B cell (primary cell): ENCODE data around the gene RNF223. TPM values are rescaled to one million over a fixed set of nuclear protein-coding genes. Genes with fewer than 3 reads are reported as not detected.
A peak's percentile ranks its signal among the peaks of the same experiment; 100 is the strongest.

ENCODE experiments used
- ATAC-seq: fragments of 200-7000 bp; cut with Tn5 transposase; one replicate; pipeline ENCODE4 v1.10.0; 2021; ENCODE audit warnings: low read depth, mild to moderate bottlenecking, moderate number of reproducible peaks, moderate library complexity
- CTCF ChIA-PET: fragments of 350-600 bp; sonication (Branson Sonifier 250); formaldehyde crosslinking; loops from one replicate; lab custom pipeline; 2021; ENCODE audit warnings: antibody characterized with exemption, inconsistent platforms; lab: Charles Lee
- POLR2A ChIA-PET: fragments of 350-600 bp; sonication (Branson Sonifier 250); formaldehyde crosslinking; loops from one replicate; lab custom pipeline; 2021; ENCODE audit warnings: antibody characterized with exemption; lab: Charles Lee
- DNase-seq: peaks from one replicate; pipeline ENCODE4 v3.0.0; 2013
- H2AFZ ChIP-seq: 2 replicates; pipeline ENCODE4 v1.6.1; 2012; ENCODE audit warnings: mild to moderate bottlenecking, low read depth, low read length; ENCODE audit not compliant: insufficient read depth, poor library complexity, severe bottlenecking
- H3K27ac ChIP-seq, 2 donors: 1 replicate in 1 of 2; 2 replicates in 1 of 2; pipeline ENCODE4 v1.5.1; 2012 to 2013; ENCODE audit warnings: low read length in 2 of 2, mild to moderate bottlenecking in 2 of 2, moderate library complexity in 1 of 2
- H3K27me3 ChIP-seq, 4 experiments: fragments of 200-600 bp in 1 of 4; sonication (generic) in 1 of 4; replicated peaks in 1 of 4; 1 replicate in 2 of 4; 2 replicates in 2 of 4; pipeline versions ENCODE4 v1.6.1 to v1.7.0; 2013 to 2016; ENCODE audit warnings: low read length in 3 of 4, mild to moderate bottlenecking in 2 of 4, mixed read lengths in 1 of 4, moderate library complexity in 1 of 4; ENCODE audit not compliant: insufficient read depth in 4 of 4, control insufficient read depth in 3 of 4; ENCODE audit errors: control extremely low read depth in 1 of 4
- H3K36me3 ChIP-seq, 2 experiments: replicated peaks in 1 of 2; 1 replicate in 1 of 2; 2 replicates in 1 of 2; pipeline versions ENCODE4 v1.6.1 to v1.7.1; 2013; ENCODE audit warnings: low read length in 1 of 2; ENCODE audit not compliant: insufficient read depth in 2 of 2, control insufficient read depth in 1 of 2; ENCODE audit errors: control extremely low read depth in 1 of 2, extremely low read depth in 1 of 2
- H3K4me1 ChIP-seq, 2 donors: fragments of 200-600 bp in 1 of 2; sonication (generic) in 1 of 2; 1 replicate in 1 of 2; 2 replicates in 1 of 2; pipeline versions ENCODE4 v1.5.1 to v1.6.1; 2013 to 2017; ENCODE audit warnings: low read length in 2 of 2; ENCODE audit not compliant: control insufficient read depth in 2 of 2, insufficient read depth in 2 of 2
- H3K4me2 ChIP-seq: replicated peaks from 2 replicates; pipeline ENCODE3; 2012; ENCODE audit warnings: mild to moderate bottlenecking, low read depth, low read length; ENCODE audit not compliant: poor library complexity, severe bottlenecking
- H3K4me3 ChIP-seq, 5 experiments: fragments of 200-600 bp in 1 of 5; sonication (generic) in 1 of 5; 1 replicate in 3 of 5; 2 replicates in 2 of 5; pipeline versions ENCODE4 v1.5.1 to v1.7.0; 2011 to 2016; ENCODE audit warnings: low read length in 4 of 5, mild to moderate bottlenecking in 4 of 5, low read depth in 2 of 5, control low read depth in 1 of 5, moderate library complexity in 1 of 5; ENCODE audit not compliant: insufficient read depth in 1 of 5; ENCODE audit errors: control extremely low read depth in 1 of 5, extremely low read depth in 1 of 5
- H3K79me2 ChIP-seq: fragments of 200-600 bp; sonication (generic); one replicate; pipeline ENCODE4 v1.6.0; 2016; ENCODE audit warnings: low read length; ENCODE audit not compliant: control insufficient read depth, insufficient read depth
- H3K9ac ChIP-seq: fragments of 200-600 bp; sonication (generic); 2 replicates; pipeline ENCODE4 v1.6.1; 2017; ENCODE audit warnings: mild to moderate bottlenecking, low read length, moderate library complexity
- H3K9me3 ChIP-seq, 3 donors: one replicate each; pipeline versions ENCODE4 v1.6.1 to v1.7.1; 2013; ENCODE audit warnings: low read length in 2 of 3; ENCODE audit not compliant: control insufficient read depth in 2 of 3, insufficient read depth in 1 of 3; ENCODE audit errors: control extremely low read depth in 1 of 3
- H4K20me1 ChIP-seq: 2 replicates; pipeline ENCODE4 v1.6.0; 2012; ENCODE audit warnings: mild to moderate bottlenecking, low read length; ENCODE audit not compliant: insufficient read depth, control insufficient read depth, poor library complexity, severe bottlenecking
- H3K27ac Mint-ChIP-seq: one replicate; pipeline ENCODE4 v1.8.0; 2021; ENCODE audit warnings: mixed read lengths
- H3K27me3 Mint-ChIP-seq: one replicate; pipeline ENCODE4 v1.8.0; 2021; ENCODE audit warnings: mixed read lengths
- H3K4me1 Mint-ChIP-seq: one replicate; pipeline ENCODE4 v1.8.0; 2021; ENCODE audit warnings: mixed read lengths
- H3K4me3 Mint-ChIP-seq: one replicate; pipeline ENCODE4 v1.8.0; 2021; ENCODE audit warnings: mixed read lengths
- H3K9me3 Mint-ChIP-seq: one replicate; pipeline ENCODE4 v1.8.0; 2022; ENCODE audit warnings: mixed read lengths; ENCODE audit not compliant: insufficient read depth
- EZH2 ChIP-seq: IDR thresholded peaks from 2 replicates; pipeline ENCODE4 v1.6.1; 2012; ENCODE audit warnings: borderline replicate concordance, low read depth, mild to moderate bottlenecking, moderate library complexity, low read length; ENCODE audit not compliant: insufficient read depth, poor library complexity, severe bottlenecking
- WGBS: methylation state at CpG from one replicate; pipeline ENCODE4 v1.1.5; 2013; ENCODE audit warnings: missing lambda C conversion rate; ENCODE audit not compliant: insufficient coverage; 5-methylcytosine and 5-hydroxymethylcytosine counted together
- intact Hi-C: fragments of 100-400 bp; cut with micrococcal nuclease; formaldehyde crosslinking; loops from one replicate; pipeline ENCODE4 v1.10.0; 2022
- polyA plus RNA-seq: library from polyadenylated mRNA; depleted of rRNA; stranded (reverse); fragments of >200 nt; gene quantifications from 2 replicates; pipeline ENCODE4 v1.2.3, GENCODE V29; 2012
- total RNA-seq, 2 donors: library from RNA; stranded (reverse); fragments of 120-200 nt in 1 of 2; gene quantifications; 1 replicate in 1 of 2; 2 replicates in 1 of 2; pipeline versions ENCODE4 v1.2.3 to v1.2.4, GENCODE V29; 2013 to 2022
- TF ChIP-seq, protein P1 (sequence below): fragments of 200-600 bp; IDR thresholded peaks from one replicate; pipeline ENCODE4 v1.8.0; 2022; ENCODE audit warnings: antibody characterized with exemption, mild to moderate bottlenecking

Gene RNF223
- total and polyA plus RNA-seq, 2 donors (not counting 1 experiment from before 2014, with no cell fraction given) = not detected

GRCh38 chr1:1069711-1070676 lies 4.1 kb downstream of the RNF223 start:
- intact Hi-C loops = loop anchor here (1.0 to 10.0 kb wide), 3 partner anchors 11 to 55 kb away; partner anchors contain the start of genes C1orf159 and ISG15

More at GRCh38 chr1:1069711-1070676, 4.1 kb downstream of the RNF223 start:
- peak; percentile 10 for ATAC-seq
- no peak for TF ChIP-seq EZH2
- TF ChIP-seq, protein P1, sequence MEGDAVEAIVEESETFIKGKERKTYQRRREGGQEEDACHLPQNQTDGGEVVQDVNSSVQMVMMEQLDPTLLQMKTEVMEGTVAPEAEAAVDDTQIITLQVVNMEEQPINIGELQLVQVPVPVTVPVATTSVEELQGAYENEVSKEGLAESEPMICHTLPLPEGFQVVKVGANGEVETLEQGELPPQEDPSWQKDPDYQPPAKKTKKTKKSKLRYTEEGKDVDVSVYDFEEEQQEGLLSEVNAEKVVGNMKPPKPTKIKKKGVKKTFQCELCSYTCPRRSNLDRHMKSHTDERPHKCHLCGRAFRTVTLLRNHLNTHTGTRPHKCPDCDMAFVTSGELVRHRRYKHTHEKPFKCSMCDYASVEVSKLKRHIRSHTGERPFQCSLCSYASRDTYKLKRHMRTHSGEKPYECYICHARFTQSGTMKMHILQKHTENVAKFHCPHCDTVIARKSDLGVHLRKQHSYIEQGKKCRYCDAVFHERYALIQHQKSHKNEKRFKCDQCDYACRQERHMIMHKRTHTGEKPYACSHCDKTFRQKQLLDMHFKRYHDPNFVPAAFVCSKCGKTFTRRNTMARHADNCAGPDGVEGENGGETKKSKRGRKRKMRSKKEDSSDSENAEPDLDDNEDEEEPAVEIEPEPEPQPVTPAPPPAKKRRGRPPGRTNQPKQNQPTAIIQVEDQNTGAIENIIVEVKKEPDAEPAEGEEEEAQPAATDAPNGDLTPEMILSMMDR = no peak
- Histone ChIP-seq H3K27me3 (peaks cover 0 to 14% (median 0%) of the 10 kb centered on the region in 4 experiments), H3K4me3 (peak overlapping the region in 4 of 5 experiments; percentile 56 to 71 (median 67)), H4K20me1 (peaks cover 13% of the 10 kb centered on the region), H2AFZ (peak overlapping the region; percentile 72), H3K4me2 (peak overlapping the region; percentile 97), H3K9me3 (peaks cover 0 to 7% (median 0%) of the 10 kb centered on the region in 3 donors), H3K36me3 (no peaks in the 10 kb centered on the region), H3K4me1 (peaks cover 24 to 26% of the 10 kb centered on the region in 2 donors), H3K27ac (peak overlapping the region; percentile 73 to 77), H3K79me2 (no peaks in the 10 kb centered on the region), H3K9ac (peak overlapping the region; percentile 87)
- ChIA-PET POLR2A (interaction anchor here (0.8 to 1.2 kb wide), 2 partner anchors 9 to 37 kb away, joined by 3 to 5 read pairs; no protein-coding TSS in a partner anchor), CTCF (interaction anchor here (1.3 kb wide), 1 partner anchor 37 kb away, joined by 4 read pairs; no protein-coding TSS in a partner anchor)
- peak; percentile 80 for DNase-seq
- peak overlapping the region; percentile 85 for H3K27ac Mint-ChIP-seq
- H3K27me3 Mint-ChIP-seq = peaks cover 5% of the 10 kb centered on the region
- H3K9me3 Mint-ChIP-seq = no peaks in the 10 kb centered on the region
- peak overlapping the region; percentile 82 for H3K4me3 Mint-ChIP-seq
- H3K4me1 Mint-ChIP-seq = peaks cover 22% of the 10 kb centered on the region
- whole genome bisulfite sequencing = 63% methylated on average over 38 of the region's 40 CpGs
